ENCODE data around the gene MPPE1. TPM values are rescaled to one million over a fixed set of nuclear protein-coding genes. Genes with fewer than 3 reads are reported as not detected.
"Not testable (repeated sequence)": the region's sequence is repeated elsewhere in the genome, so short reads cannot be mapped to it uniquely, and the experiment has no call there.

The MPPE1 gene
- total RNA-seq, 1 donor from 2014 or later, result 49.4 TPM

DNA sequence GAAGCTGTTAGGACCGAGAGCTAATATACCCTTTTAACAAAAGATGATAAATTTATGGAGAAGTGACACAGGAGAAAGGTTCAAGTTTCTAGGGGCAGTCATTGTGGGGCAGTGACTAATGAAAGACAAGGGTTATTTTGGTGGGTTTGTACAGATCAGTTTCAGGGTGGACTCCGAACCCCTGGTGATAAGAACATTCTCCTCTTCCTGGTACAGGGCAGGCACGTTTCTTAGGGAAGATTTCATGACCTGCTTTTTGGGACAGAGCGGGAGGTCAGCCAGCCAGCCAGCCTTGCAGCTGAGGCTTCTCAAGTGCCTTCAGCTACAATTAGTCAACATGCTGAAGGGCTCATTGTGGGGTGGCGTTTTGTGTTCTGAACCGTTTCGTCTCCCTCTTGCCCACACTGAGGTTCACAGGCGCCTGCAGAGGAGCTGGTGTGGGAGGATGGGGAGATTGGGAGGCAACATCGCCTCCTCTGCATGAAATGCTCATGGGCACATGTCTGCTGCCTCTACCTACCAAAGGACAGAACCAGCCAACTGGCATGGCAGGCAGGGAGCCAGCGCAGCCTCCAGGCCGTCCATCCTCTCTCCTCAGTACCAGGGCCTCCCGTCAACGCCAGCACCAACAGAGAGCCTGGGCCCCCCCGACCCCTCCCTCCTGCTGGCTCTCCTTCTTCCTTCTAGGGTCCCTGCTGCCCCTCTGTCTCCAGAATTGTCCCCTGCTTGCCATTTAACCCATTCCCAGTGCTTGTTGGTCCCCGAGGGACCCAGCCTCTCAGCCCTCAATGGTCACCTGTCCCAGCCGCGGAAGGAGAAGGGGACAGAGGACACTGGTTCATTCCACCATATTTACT is 47.3 kb downstream of the MPPE1 start:
- Mint-ChIP-seq H3K27me3 (ENCODE audit: unreplicated experiment) (peaks cover 5% of the 10 kb centered on the region), H3K4me1 (ENCODE audit: unreplicated experiment) (peaks cover 54% of the 10 kb centered on the region), H3K9me3 (ENCODE audit: unreplicated experiment) (no peaks in the 10 kb centered on the region), H3K27ac (ENCODE audit: unreplicated experiment) (no peak overlapping the region), H3K36me3 (ENCODE audit: unreplicated experiment) (no peaks in the 10 kb centered on the region), H3K4me3 (ENCODE audit: unreplicated experiment) (no peak overlapping the region)
- TF ChIP-seq, protein P1, sequence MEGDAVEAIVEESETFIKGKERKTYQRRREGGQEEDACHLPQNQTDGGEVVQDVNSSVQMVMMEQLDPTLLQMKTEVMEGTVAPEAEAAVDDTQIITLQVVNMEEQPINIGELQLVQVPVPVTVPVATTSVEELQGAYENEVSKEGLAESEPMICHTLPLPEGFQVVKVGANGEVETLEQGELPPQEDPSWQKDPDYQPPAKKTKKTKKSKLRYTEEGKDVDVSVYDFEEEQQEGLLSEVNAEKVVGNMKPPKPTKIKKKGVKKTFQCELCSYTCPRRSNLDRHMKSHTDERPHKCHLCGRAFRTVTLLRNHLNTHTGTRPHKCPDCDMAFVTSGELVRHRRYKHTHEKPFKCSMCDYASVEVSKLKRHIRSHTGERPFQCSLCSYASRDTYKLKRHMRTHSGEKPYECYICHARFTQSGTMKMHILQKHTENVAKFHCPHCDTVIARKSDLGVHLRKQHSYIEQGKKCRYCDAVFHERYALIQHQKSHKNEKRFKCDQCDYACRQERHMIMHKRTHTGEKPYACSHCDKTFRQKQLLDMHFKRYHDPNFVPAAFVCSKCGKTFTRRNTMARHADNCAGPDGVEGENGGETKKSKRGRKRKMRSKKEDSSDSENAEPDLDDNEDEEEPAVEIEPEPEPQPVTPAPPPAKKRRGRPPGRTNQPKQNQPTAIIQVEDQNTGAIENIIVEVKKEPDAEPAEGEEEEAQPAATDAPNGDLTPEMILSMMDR (IDR thresholded peaks at IDR 0.05), result no peak
- DNase-seq (ENCODE audit: extremely low spot score, unreplicated experiment), result no peak

DNA sequence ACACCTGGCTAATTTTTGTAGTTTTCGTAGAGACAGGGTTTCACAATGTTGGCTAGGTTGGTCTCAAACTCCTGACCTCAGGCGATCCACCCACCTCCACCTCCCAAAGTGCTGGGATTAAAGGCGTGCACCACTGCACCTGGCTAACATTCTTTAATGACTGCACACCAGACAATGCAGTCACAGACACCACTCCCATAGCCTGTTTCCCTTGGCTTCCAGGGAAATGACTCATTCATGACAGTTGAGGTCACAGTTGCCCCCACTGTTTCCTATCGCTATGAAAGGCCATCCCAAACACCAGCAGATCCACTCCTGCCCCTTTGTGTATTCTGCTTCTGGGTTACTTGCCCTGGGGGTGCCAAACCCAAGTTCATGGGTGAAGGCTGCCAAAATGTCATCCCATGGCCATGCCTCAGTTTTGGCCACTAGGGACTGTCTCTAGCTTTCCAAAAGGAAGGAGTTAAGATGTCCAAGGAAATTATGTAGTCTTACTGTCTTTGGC is 48.2 kb downstream of the MPPE1 start:
- peaks cover 3% of the 10 kb centered on the region for H3K27me3 Mint-ChIP-seq (ENCODE audit: unreplicated experiment)
- no peak overlapping the region for H3K4me3 Mint-ChIP-seq (ENCODE audit: unreplicated experiment)
- no peaks in the 10 kb centered on the region for H3K9me3 Mint-ChIP-seq (ENCODE audit: unreplicated experiment)
- no peaks in the 10 kb centered on the region for H3K36me3 Mint-ChIP-seq (ENCODE audit: unreplicated experiment)
- H3K27ac Mint-ChIP-seq (ENCODE audit: unreplicated experiment), result peak overlapping the region; percentile 21
- H3K4me1 Mint-ChIP-seq (ENCODE audit: unreplicated experiment), result peaks cover 54% of the 10 kb centered on the region
- TF ChIP-seq, protein P1 (IDR thresholded peaks at IDR 0.05), result peak; percentile 18
- DNase-seq (ENCODE audit: extremely low spot score, unreplicated experiment), result no peak

DNA sequence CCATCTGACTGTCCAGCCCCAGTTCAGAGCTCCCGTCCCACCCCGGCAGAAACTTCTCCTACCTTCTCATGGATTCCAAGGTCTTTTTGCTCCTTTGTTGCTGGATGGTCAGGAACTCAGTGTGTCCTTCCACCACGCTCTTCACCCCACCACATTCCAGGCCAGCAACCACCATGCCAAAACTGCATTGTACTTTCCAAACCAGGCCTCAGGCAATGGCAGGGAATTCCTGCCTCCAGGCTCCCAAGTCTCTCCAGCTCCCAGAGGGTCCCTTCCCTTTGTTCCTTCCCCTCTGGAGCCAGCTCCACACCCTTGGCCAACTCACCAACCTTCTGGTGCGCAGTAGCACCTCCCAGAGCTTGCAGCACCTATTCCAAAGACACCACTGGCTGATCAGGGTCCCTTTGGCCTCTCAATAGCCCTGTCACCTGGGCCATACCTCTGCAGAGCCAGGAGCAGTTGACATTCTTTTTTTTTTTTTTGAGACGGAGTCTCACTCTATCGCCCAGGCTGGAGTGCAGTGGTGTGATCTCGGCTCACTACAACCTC is 48.8 kb downstream of the MPPE1 start:
- H3K36me3 Mint-ChIP-seq (ENCODE audit: unreplicated experiment), result no peaks in the 10 kb centered on the region
- TF ChIP-seq, protein P1 (IDR thresholded peaks at IDR 0.05), result no peak

DNA sequence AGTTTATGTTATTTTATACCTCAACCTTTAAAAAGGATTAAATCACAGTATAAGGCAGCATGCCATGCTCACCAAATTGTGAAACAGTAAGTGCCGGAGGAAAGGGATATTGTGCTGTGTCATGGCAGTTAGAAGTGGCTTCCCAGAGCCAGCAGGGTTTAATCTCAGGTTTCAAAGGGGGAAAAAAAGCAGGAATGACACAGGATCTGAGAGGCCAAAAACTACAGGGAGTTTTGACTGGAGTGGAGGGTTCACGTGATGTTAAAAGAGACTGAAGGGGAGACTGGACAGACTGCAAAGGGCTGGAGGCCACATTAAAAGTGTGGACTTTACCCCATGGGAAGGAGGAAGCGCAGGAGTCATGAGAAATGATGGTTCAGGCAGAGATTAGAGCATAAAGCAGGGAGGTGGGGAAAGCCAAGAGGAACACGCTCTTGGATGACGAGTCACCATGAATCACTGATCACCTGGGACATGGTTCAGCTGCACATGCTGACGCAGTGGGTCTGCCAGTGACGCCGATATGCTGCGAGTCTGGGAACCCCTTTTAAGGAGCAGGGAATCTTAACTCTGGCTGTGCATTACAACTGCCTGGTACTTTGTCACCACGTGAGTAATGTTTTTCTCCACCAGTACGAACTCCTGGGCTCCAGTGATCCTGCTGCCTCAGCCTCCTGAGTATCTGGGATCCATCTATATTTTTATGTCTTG is 50.8 kb downstream of the MPPE1 start:
- no peaks in the 10 kb centered on the region for H3K9me3 Mint-ChIP-seq (ENCODE audit: unreplicated experiment)
- peak overlapping the region; percentile 63 for H3K4me3 Mint-ChIP-seq (ENCODE audit: unreplicated experiment)
- H3K27me3 Mint-ChIP-seq (ENCODE audit: unreplicated experiment), result no peaks in the 10 kb centered on the region
- H3K36me3 Mint-ChIP-seq (ENCODE audit: unreplicated experiment), result no peaks in the 10 kb centered on the region
- peaks cover 66% of the 10 kb centered on the region for H3K4me1 Mint-ChIP-seq (ENCODE audit: unreplicated experiment)
- peak overlapping the region; percentile 99 for H3K27ac Mint-ChIP-seq (ENCODE audit: unreplicated experiment)
- TF ChIP-seq, protein P1 (IDR thresholded peaks at IDR 0.05), result no peak
- peak; percentile 89 for DNase-seq (ENCODE audit: extremely low spot score, unreplicated experiment)

More for the DNA sequence above, 48.8 kb downstream of the MPPE1 start:
- Mint-ChIP-seq H3K27ac (ENCODE audit: unreplicated experiment) (peak overlapping the region; percentile 99), H3K4me1 (ENCODE audit: unreplicated experiment) (peaks cover 54% of the 10 kb centered on the region), H3K9me3 (ENCODE audit: unreplicated experiment) (no peaks in the 10 kb centered on the region), H3K4me3 (ENCODE audit: unreplicated experiment) (no peak overlapping the region), H3K27me3 (ENCODE audit: unreplicated experiment) (no peaks in the 10 kb centered on the region)
- DNase-seq (ENCODE audit: extremely low spot score, unreplicated experiment), result no peak

DNA sequence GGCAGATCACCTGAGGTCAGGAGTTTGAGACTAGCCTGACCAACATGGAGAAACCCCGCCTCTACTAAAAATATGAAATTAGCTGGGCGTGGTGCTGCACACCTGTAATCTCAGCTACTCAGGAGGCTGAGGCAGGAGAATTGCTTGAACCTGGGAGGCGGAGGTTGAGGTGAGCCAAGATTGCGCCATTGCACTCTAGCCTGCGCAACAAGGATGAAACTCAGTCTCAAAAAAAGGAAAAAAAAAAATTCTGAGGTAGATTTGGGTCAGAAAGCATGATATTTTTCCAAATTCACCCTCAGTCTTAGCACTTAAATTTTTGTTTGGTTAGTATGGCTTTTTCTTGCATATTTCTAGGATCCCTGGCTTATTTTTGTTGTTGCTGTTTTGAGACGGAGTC is 53.6 kb downstream of the MPPE1 start:
- not testable (repeated sequence) for H3K4me3 Mint-ChIP-seq (ENCODE audit: unreplicated experiment); H3K27ac Mint-ChIP-seq (ENCODE audit: unreplicated experiment); H3K27me3 Mint-ChIP-seq (ENCODE audit: unreplicated experiment); H3K9me3 Mint-ChIP-seq (ENCODE audit: unreplicated experiment); H3K36me3 Mint-ChIP-seq (ENCODE audit: unreplicated experiment); DNase-seq (ENCODE audit: extremely low spot score, unreplicated experiment)
- peaks cover 67% of the 10 kb centered on the region for H3K4me1 Mint-ChIP-seq (ENCODE audit: unreplicated experiment)

Measured in osteocyte (in vitro differentiated cells).